ENCODE results near the gene PBX2.
"Not testable (repeated sequence)": the region's sequence is repeated elsewhere in the genome, so short reads cannot be mapped to it uniquely, and the experiment has no call there.

PBX2 gene

DNA sequence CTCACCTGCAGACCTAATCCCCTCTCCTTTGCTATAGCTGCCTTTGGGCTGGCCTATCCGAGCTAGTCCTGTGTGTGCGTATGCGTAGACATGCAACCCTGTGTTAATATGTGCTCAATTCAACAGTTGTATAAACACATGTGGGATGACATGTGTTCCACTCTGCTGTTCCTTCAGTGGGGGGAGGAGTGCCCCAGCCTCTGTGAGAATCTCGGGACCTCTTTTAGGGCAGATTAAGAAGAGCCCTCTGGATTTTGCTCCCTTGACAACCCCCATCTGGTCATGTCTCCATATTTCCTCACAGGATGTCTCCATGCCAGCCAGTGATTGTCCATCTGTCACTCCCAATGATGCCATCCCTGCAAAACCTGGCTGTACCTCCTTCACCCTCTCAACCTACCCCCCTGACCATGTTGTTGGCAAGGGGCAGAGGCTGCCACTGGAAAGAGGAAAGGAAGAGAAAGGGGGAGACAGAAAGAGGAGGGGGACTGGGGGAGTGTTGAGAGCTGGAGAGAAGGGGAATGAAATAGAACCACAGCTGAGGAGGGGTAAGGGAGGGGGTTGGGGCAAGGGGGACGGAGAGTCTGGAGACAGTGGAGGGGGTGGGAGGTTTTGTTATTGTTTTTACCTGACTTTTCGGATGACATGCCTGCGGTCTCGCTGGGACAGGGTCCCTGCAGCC, 38.7 kb downstream of the PBX2 start:
- DNase-seq (ENCODE audit: low read depth), result no peak

DNA sequence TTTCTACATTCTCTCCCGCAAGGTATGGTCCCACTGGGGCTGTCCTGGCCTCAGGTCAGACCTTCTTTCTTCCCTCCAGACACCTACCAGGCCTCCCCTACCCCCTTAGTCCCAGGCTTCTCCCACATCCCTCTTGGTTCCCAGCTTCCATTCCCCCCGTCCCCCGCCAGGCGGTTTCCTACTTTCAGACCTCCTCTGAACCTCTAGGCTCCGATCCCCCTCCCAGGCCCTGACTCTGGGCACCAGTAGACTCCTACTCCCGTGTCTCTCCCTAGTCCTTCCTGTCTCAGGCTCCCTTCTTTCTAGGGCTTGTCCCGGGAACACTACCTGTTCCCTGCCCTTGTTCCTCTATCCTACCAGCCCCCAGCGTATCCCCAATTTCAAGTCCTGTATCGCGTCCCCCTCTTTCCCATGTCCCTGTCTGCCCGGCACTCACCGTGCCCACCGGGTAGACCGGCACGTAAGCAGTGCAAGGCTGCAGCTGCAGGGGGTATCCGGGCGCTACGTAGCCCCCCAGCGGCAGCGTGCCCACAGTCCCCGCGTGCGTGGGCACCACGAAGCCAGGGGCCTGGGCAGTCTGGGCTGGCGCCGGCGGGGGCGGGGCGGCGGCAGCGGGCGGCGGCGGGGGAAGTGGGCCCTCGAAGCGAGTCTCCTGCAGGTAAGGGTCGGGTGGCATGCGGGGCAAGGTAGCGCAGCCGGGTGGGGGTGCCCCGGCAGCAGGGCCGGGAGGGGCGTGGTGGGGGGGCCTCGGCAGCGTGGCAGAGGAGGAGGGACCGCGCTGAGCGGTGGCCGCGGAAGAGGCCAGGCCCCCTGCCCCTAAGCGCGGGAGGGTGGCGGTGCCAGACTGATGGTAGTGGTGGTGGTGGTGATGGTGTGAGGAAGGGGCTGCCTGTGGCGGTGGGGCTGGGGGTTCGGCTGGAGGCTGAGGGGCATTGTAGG, 39.8 kb downstream of the PBX2 start:
- DNase-seq (ENCODE audit: low read depth), result no peak

DNA sequence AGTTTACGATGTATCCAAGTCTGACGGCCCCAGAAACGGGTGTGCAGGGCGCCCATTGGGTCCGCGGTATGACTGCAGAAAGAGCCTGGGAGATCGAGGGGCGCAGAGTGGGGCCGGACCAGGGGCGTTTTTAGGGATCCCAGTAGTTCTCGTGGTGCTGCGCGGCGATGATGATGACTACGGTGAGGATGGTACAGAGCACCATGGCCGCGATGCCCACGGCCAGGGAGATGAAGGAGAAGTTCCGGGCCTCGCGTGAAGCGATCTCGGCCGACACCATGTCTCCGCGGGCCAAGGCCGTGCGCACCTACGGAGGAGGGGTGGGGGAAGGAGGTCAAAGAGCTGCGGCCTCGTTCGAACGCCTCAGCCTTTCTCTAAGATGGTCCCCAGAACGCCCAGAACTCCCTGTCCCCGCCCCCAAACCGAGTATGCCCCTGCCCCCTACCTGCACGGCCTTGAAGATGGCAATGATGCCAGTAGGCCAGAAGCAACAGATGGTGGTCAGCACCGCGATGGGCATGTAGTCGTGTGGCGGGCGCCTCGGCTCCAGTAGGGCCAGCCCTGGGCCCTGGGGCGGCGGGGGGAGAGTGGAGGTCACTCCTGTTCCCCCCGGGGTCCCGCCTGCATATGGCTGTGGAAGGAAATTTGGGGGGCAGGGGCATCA, 40.8 kb downstream of the PBX2 start:
- DNase-seq (ENCODE audit: low read depth), result no peak

DNA sequence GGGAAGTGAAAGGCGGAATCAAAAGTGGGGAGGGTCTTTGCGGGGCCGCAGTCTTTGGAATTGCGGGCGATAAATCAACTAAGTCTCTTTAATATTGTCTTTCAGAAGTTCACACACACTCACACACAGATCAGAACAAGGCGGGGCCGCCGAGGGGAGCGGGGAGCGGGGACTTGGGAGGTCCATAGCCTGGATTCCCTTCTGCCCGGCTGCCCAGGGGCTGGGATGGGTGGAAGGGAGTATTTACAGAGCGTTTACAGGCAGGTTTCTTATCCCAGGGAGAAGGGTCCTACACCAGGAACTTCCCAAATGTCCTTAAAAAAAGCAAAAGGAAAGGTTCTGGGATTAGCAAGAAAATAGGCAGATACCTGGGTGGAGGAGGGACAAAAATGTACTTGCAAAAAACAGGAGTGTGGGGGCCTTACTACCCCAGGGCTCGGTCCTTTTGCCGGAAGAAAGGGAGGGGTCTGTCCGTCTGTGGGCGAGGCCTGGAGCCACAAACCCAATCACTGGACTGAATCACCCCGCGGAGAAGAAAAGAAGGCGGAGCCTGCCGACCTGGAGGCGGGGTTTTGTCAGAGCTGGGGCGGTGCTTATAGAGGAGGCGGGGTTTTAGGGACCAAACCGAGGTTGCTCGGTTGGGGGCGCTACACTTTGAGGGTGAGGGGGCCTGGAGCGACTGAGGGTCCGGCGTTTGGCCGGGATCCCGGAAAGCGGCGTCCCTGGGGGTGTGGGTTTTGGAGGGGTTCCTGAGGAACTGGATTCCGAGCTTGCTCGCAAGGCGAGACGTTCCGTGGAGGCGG, 41.5 kb downstream of the PBX2 start:
- DNase-seq (ENCODE audit: low read depth), result no peak

DNA sequence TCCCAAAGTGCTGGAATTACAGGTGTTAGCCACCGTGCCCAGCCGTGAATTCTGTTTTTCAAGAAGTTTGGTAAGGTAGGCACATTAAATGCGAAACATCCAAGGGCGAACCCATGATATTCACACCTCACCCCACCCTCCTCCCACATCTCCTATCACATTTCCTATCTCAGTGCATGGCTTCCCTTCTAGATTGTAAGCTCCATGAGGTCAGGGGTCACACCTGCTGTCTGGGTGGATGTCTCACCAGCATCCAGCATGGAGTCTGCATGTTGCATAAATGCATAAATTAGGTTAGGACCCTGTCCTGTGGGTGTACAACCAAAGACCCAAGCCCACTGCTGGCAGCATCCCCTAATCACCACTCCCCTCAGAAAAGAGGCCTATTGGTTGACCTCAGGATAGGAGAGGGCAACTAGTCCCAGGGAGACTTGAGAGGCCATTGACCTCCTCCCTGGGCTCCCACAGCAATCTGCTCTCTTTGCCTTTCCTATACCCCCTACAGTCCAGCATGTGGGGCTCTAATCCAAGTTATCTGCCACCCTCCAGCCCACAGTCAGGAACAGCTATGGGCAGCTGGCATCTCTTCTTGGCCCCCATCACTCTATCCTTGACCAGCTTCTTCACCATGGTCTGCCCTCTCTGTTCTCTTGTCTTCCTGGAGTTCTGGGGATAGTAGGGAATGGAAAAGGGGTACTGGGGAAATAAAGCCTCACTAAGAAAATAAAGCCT, 42.4 kb downstream of the PBX2 start:
- DNase-seq (ENCODE audit: low read depth), result no peak

DNA sequence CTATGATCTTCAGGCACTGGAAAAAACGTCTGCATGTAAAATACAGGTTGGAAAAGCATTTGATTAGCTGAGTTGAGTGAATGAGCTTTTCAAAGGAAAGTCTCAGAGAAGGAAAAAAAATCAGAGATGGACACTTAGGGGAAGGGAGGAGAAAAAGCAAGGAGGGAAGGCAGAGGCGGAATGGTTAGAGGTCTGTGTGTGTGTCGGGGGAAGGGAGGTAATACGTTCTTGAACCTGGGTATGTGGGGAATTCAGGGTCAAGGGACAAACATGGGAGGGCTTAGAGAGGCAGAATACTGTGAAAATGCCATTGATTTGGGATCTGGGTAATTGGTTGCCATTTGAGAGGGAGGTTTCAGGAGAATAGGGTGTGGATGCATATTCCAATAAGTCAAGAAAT, 43.3 kb downstream of the PBX2 start:
- DNase-seq (ENCODE audit: low read depth), result no peak

DNA sequence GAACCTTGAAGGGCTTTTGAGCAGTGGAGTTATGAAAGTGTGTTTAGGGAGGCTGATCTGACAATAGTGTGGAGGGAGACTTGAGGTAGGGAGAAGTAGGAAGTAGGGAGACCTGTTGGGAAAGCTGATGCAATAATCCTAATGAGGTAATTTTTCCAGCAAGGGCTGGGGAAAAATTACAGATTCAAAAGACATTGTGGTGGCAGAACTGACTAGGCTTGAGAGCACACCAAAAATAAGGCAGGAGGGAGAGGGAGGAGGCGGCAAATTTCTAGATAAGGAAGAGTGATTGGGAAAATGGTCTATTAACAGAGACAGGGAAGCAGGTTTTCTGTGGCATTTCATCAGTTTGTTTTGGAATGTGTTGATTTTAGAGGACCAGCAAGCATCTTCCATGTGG, 43.7 kb downstream of the PBX2 start:
- no peak for DNase-seq (ENCODE audit: low read depth)

DNA sequence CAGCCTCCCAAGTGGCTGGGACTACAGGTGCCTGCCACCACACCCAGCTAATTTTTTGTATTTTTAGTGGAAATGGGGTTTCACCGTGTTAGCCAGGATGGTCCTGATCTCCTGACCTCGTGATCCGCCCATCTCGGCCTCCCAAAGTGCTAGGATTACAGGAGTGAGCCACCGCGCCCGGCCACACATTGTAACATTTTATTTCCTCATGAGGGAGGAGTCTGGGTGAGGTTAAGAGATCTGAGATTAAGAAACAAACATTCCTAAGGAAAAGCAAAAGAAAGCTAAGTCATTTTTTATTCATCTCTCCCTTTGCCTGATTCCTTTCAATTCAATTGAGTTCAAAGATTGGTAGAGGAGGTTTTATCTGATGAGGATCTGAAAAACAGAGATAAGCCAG, 45.8 kb downstream of the PBX2 start:
- DNase-seq (ENCODE audit: low read depth), result not testable (repeated sequence)

DNA sequence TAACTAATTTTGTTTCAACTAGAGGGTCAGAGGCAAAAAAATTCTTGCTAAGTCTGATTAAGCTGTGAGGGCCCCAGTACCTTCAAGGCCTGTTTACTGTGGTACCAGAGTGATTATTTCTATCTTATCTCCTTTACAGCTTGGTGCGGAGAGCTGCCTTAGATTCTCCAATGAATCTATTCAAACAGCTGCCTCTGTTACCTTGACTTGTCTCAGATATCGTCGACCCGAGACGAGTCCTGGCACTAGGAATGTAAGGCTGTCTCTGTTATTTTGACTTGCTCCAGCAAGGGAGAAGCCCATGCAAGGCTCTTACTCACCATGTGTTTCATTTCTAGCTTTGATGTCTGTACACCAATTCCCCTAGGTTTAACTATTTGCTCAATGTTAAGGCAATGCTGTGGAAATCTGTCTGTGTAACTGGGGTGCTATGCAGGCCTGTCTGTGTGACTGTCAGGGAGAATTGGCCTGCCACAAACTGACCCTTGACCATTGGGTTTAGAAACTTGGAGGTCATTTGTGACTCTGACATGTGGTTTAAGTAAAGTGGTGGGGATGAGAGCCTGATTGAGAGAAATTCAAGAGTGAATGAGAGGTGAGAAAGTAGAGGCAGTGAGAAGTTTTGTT, 49.5 kb downstream of the PBX2 start:
- no peak for DNase-seq (ENCODE audit: low read depth)

DNA sequence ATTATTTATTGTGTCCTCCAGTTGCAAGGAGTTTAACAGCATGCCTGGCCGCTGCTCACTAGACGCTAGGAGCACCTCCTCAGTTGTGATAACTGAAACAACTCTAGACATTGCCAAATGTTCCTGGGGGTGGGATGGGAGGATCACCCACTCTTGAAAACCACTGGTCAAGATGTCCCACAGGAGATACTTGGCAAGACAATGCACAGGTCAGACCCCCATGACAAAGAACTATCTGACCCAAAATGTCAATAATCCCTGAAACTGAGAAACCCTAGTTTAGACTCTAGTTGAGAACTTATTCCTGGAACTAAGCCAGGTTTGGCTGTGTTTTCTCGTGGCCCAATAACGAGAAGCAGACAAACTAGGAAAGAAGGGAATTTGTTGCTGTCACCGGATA, 50.4 kb downstream of the PBX2 start:
- DNase-seq (ENCODE audit: low read depth), result no peak

DNA sequence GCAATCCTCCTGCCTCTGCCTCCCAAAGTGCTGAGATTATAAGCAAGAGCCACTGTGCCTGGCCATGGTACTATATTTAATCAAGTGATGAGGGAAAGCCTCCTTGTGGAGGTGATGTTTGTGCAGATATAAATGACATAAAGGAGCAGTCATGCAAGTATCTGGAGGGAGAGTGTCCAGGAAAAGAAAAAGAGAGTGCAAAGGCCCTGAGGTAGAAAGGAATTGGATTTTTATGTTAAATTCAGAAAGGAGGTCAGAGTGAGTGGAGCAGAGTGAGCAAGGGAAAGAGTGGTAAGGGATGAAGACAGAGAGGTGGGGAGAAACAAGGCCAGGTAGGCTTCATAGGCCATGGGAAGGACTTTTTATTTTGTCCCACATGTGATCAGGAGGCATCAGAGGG, 52.5 kb downstream of the PBX2 start:
- DNase-seq (ENCODE audit: low read depth), result no peak
